OCI-LY7 (cell line): Measurements from ENCODE around the gene RDH16.

Experiments
- CTCF ChIP-seq: fragments of 200-600 bp; sonication (generic); conservative IDR thresholded peaks from 2 replicates; pipeline ENCODE4 v1.5.1; 2014; ENCODE audit warnings: mild to moderate bottlenecking, antibody characterized with exemption, low read length, moderate library complexity, mixed read lengths
- EZH2phosphoT487 ChIP-seq: fragments of 200-600 bp; sonication (generic); IDR thresholded peaks from 2 replicates; pipeline ENCODE4 v1.6.1; 2018; ENCODE audit warnings: low read depth, borderline replicate concordance, mild to moderate bottlenecking, mixed run types, antibody characterized with exemption, low read length, moderate library complexity, mixed read lengths

DNA sequence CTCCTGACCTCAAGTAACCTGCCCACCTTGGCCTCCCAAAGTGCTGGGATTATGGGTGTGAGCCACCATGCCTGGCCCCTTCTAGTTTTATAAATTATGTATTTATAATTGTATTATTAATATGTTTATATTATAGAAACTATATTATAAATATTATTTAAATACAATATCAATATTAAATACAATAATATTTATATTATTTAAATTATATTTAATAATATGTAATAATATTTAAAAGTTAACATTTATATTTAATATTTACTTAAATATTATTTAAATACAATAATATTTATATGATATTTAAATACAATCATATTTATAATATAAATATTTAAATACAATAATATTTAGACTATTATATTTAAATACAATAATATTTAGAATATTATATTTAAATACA lies 43.2 kb downstream of the RDH16 start:
- TF ChIP-seq EZH2phosphoT487 = no peak
- TF ChIP-seq CTCF = no peak
